Stimulated activated CD8-positive, alpha-beta memory T cell treated with anti-CD3 and anti-CD28 coated beads, Interleukin-15, amount 100 ng/mL, for 1 hour (primary cell): Measurements from ENCODE around the gene MATR3.
"Not testable (repeated sequence)": the region's sequence is repeated elsewhere in the genome, so short reads cannot be mapped to it uniquely, and the experiment has no call there.

Source experiments
- DNase-seq: peaks from one replicate; pipeline ENCODE4 v3.0.0-alpha.2; 2020; ENCODE audit warnings: low read depth

The MATR3 gene

GRCh38 chr5:139354186-139354585 is 60.6 kb downstream of the MATR3 start:
- DNase-seq, result no peak

GRCh38 chr5:139355900-139356299 is 62.4 kb downstream of the MATR3 start:
- DNase-seq, result not testable (repeated sequence)

- DNase-seq, result no peak
Observed at GRCh38 chr5:139358064-139358463, 64.5 kb downstream of the MATR3 start.

- no peak for DNase-seq
Observed at GRCh38 chr5:139360384-139360783, 66.8 kb downstream of the MATR3 start.

- DNase-seq, result no peak
Observed at GRCh38 chr5:139361835-139362429, 68.4 kb downstream of the MATR3 start.

- no peak for DNase-seq
Observed at GRCh38 chr5:139363937-139364336, 70.4 kb downstream of the MATR3 start.

GRCh38 chr5:139364466-139364865 is 70.9 kb downstream of the MATR3 start:
- no peak for DNase-seq

GRCh38 chr5:139368613-139369012 is 75.1 kb downstream of the MATR3 start:
- no peak for DNase-seq

- no peak for DNase-seq
Observed at GRCh38 chr5:139369181-139369580, 75.6 kb downstream of the MATR3 start.

- no peak for DNase-seq
Observed at GRCh38 chr5:139371482-139372435, 78.2 kb downstream of the MATR3 start.

GRCh38 chr5:139374909-139375308 is 81.4 kb downstream of the MATR3 start:
- no peak for DNase-seq

- DNase-seq, result no peak
Observed at GRCh38 chr5:139376364-139376763, 82.8 kb downstream of the MATR3 start.

GRCh38 chr5:139377226-139377625 is 83.7 kb downstream of the MATR3 start:
- DNase-seq, result no peak

- DNase-seq, result no peak
Observed at GRCh38 chr5:139378101-139378825, 84.7 kb downstream of the MATR3 start.

GRCh38 chr5:139378941-139379361 is 85.4 kb downstream of the MATR3 start:
- no peak for DNase-seq

- DNase-seq, result no peak
Observed at GRCh38 chr5:139379626-139380449, 86.3 kb downstream of the MATR3 start.
